Fibroblast of lung (primary cell): ENCODE measurements around the gene METTL18.

ENCODE experiments used
- CTCF ChIP-seq, 2 donors: IDR thresholded peaks in 1 of 2; conservative IDR thresholded peaks in 1 of 2; 1 replicate in 1 of 2; 2 replicates in 1 of 2; pipeline ENCODE4 v1.5.1; 2011 to 2012; ENCODE audit warnings: low read length in 2 of 2, control low read depth in 1 of 2, inconsistent platforms in 1 of 2, low read depth in 1 of 2, mild to moderate bottlenecking in 1 of 2
- EZH2 ChIP-seq: IDR thresholded peaks from 2 replicates; pipeline ENCODE4 v1.5.1; 2012; ENCODE audit warnings: low read length, control low read depth, mild to moderate bottlenecking; ENCODE audit errors: missing control alignments

- TF ChIP-seq CTCF (conservative IDR thresholded peaks at IDR 0.05 in 1 of 2, IDR thresholded peaks at IDR 0.05 in 1 of 2; ENCODE audit: low read depth in 1 of 2, low read length in 2 of 2) (no peak), EZH2 (no peak)
These were observed 35.7 kb downstream of the METTL18 start for GRCh38 chr1:169759038-169759437.
